Naive thymus-derived CD4-positive, alpha-beta T cell (primary cell): ENCODE measurements around the gene SLC45A3. TPM values are rescaled to one million over a fixed set of nuclear protein-coding genes. Genes with fewer than 3 reads are reported as not detected.
A peak's percentile ranks its signal among the peaks of the same experiment; 100 is the strongest.

ENCODE experiments used
- ATAC-seq: fragments of 150-1000 bp; cut with Tn5 transposase; 2 replicates; pipeline ENCODE4 v1.10.0; 2021; ENCODE audit warnings: mild to moderate bottlenecking, moderate library complexity
- CTCF ChIA-PET: fragments of 350-600 bp; sonication (Branson Sonifier 250); formaldehyde crosslinking; loops from one replicate; lab custom pipeline; 2021; ENCODE audit warnings: antibody characterized with exemption; lab: Charles Lee
- POLR2A ChIA-PET: fragments of 350-600 bp; sonication (Branson Sonifier 250); formaldehyde crosslinking; loops from one replicate; lab custom pipeline; 2021; ENCODE audit warnings: antibody characterized with exemption, inconsistent platforms; lab: Charles Lee
- DNase-seq, 9 donors: peaks; one replicate each; pipeline versions ENCODE4 v3.0.0 to v3.0.0-alpha.2; 2020 to 2022; ENCODE audit warnings: mixed read lengths in 1 of 9
- H3K27ac ChIP-seq: one replicate; pipeline ENCODE4 v1.7.0; 2013; ENCODE audit warnings: mild to moderate bottlenecking, low read depth, low read length, moderate library complexity
- H3K27me3 ChIP-seq, 2 donors: one replicate each; pipeline ENCODE4 v1.7.0; 2013; ENCODE audit warnings: low read length in 2 of 2, mild to moderate bottlenecking in 2 of 2, moderate library complexity in 2 of 2; ENCODE audit not compliant: control insufficient read depth in 2 of 2, insufficient read depth in 2 of 2
- H3K36me3 ChIP-seq, 3 experiments: 1 replicate in 2 of 3; 2 replicates in 1 of 3; pipeline ENCODE4 v1.7.0; 2013; ENCODE audit warnings: low read length in 3 of 3, mild to moderate bottlenecking in 3 of 3, moderate library complexity in 1 of 3; ENCODE audit not compliant: insufficient read depth in 3 of 3, control insufficient read depth in 2 of 3
- H3K4me1 ChIP-seq, 2 donors: one replicate each; pipeline ENCODE4 v1.7.0; 2013; ENCODE audit warnings: low read length in 2 of 2, mild to moderate bottlenecking in 2 of 2, moderate library complexity in 1 of 2; ENCODE audit not compliant: control insufficient read depth in 2 of 2, insufficient read depth in 2 of 2
- H3K4me3 ChIP-seq: 2 replicates; pipeline ENCODE4 v1.7.0; 2013; ENCODE audit warnings: mild to moderate bottlenecking, low read length
- H3K9me3 ChIP-seq, 3 experiments: 1 replicate in 2 of 3; 2 replicates in 1 of 3; pipeline ENCODE4 v1.7.0; 2013; ENCODE audit warnings: low read length in 3 of 3; ENCODE audit not compliant: control insufficient read depth in 2 of 3
- H3K27ac Mint-ChIP-seq, 9 donors: one replicate each; pipeline ENCODE4 v1.8.0; 2020 to 2022; ENCODE audit warnings: mixed read lengths in 9 of 9, mild to moderate bottlenecking in 8 of 9, moderate library complexity in 5 of 9, inconsistent platforms in 2 of 9
- H3K27me3 Mint-ChIP-seq, 5 donors: one replicate each; pipeline ENCODE4 v1.8.0; 2021 to 2022; ENCODE audit warnings: mixed read lengths in 5 of 5, mild to moderate bottlenecking in 1 of 5
- H3K36me3 Mint-ChIP-seq, 5 donors: one replicate each; pipeline ENCODE4 v1.8.0; 2020 to 2022; ENCODE audit warnings: mixed read lengths in 5 of 5, mild to moderate bottlenecking in 3 of 5, inconsistent platforms in 1 of 5
- H3K4me1 Mint-ChIP-seq, 7 donors: one replicate each; pipeline ENCODE4 v1.8.0; 2020 to 2022; ENCODE audit warnings: mixed read lengths in 7 of 7, mild to moderate bottlenecking in 3 of 7, inconsistent platforms in 1 of 7
- H3K4me3 Mint-ChIP-seq, 10 donors: one replicate each; pipeline ENCODE4 v1.8.0; 2020 to 2022; ENCODE audit warnings: mild to moderate bottlenecking in 10 of 10, mixed read lengths in 10 of 10, moderate library complexity in 6 of 10, inconsistent platforms in 2 of 10
- H3K9me3 Mint-ChIP-seq, 11 donors: one replicate each; pipeline ENCODE4 v1.8.0; 2020 to 2022; ENCODE audit warnings: mixed read lengths in 11 of 11, mild to moderate bottlenecking in 4 of 11, inconsistent platforms in 1 of 11, moderate library complexity in 1 of 11
- intact Hi-C, 2 donors: fragments of 100-400 bp; cut with micrococcal nuclease; formaldehyde crosslinking; loops; one replicate each; pipeline ENCODE4 v1.15.1; 2023
- polyA plus RNA-seq, 2 donors: library from polyadenylated mRNA; unstranded; fragments of 300-500 nt; fragmentation: Illumina TruSeq; gene quantifications; one replicate each; pipeline ENCODE4 v1.2.3, GENCODE V29; 2021
- total RNA-seq, 6 experiments: library from RNA in 5 of 6; stranded (reverse) in 5 of 6; gene quantifications; 1 replicate in 5 of 6; 2 replicates in 1 of 6; pipeline ENCODE4 v1.2.3 and lab custom pipeline; 2021 to 2026

SLC45A3 gene
- total and polyA plus RNA-seq, 7 experiments from 2014 or later, result 0.10 to 8.7 (median 0.54) TPM; not detected in 2

GRCh38 chr1:205687242-205687641, 6.9 kb upstream of the SLC45A3 start:
- H3K27me3 Mint-ChIP-seq, result peaks cover 8 to 35% (median 12%) of the 10 kb centered on the region in 5 donors
- H3K4me3 Mint-ChIP-seq, result no peak overlapping the region
- ChIA-PET CTCF (no interaction called here), POLR2A (no interaction called here)
- H3K27ac Mint-ChIP-seq, result no peak overlapping the region
- H3K36me3 Mint-ChIP-seq, result no peaks in the 10 kb centered on the region
- no peaks in the 10 kb centered on the region for H3K9me3 ChIP-seq
- H3K9me3 Mint-ChIP-seq, result no peaks in the 10 kb centered on the region
- no peak overlapping the region for H3K27ac ChIP-seq
- H3K4me1 ChIP-seq, result no peaks in the 10 kb centered on the region
- H3K36me3 ChIP-seq, result no peaks in the 10 kb centered on the region
- DNase-seq, result no peak
- no peak overlapping the region for H3K4me3 ChIP-seq
- no peaks in the 10 kb centered on the region for H3K4me1 Mint-ChIP-seq
- intact Hi-C loops, result no loop called here
- ATAC-seq, result no peak
- no peaks in the 10 kb centered on the region for H3K27me3 ChIP-seq

GRCh38 chr1:205681364-205681763, 1.1 kb upstream of the SLC45A3 start:
- Histone ChIP-seq H3K4me1 (peaks cover 4 to 10% of the 10 kb centered on the region in 2 donors), H3K9me3 (no peaks in the 10 kb centered on the region), H3K27ac (no peak overlapping the region), H3K27me3 (peaks cover 0 to 4% of the 10 kb centered on the region in 2 donors), H3K36me3 (no peaks in the 10 kb centered on the region), H3K4me3 (no peak overlapping the region)
- ChIA-PET POLR2A (no interaction called here), CTCF (no interaction called here)
- Mint-ChIP-seq H3K27ac (no peak overlapping the region), H3K4me1 (peaks cover 5 to 15% (median 13%) of the 10 kb centered on the region in 7 donors), H3K4me3 (peak overlapping the region in 7 of 10 donors; percentile 11 to 87 (median 80)), H3K27me3 (peaks cover 1 to 33% (median 17%) of the 10 kb centered on the region in 5 donors), H3K36me3 (no peaks in the 10 kb centered on the region), H3K9me3 (no peaks in the 10 kb centered on the region)
- no peak for DNase-seq
- ATAC-seq, result no peak
- intact Hi-C loops, result loop anchor here in 1 of 2 donors (2.0 kb wide), 1 partner anchor 49 kb away; the partner anchor contains the start of gene ELK4

GRCh38 chr1:205678286-205679111, 1.8 kb downstream of the SLC45A3 start:
- peaks cover 5 to 15% (median 13%) of the 10 kb centered on the region in 7 donors for H3K4me1 Mint-ChIP-seq
- peak overlapping the region in 9 of 10 donors; percentile 66 to 88 (median 80) for H3K4me3 Mint-ChIP-seq
- H3K27me3 Mint-ChIP-seq, result peaks cover 12 to 36% (median 22%) of the 10 kb centered on the region in 5 donors
- no peaks in the 10 kb centered on the region for H3K9me3 Mint-ChIP-seq
- POLR2A ChIA-PET, result interaction anchor here (0.7 to 1.4 kb wide), 2 partner anchors 24 to 237 kb away, joined by 3 read pairs; no protein-coding TSS in a partner anchor
- no peak for ATAC-seq
- Histone ChIP-seq H3K4me1 (peaks cover 4 to 10% of the 10 kb centered on the region in 2 donors), H3K9me3 (no peaks in the 10 kb centered on the region), H3K27me3 (peaks cover 0 to 4% of the 10 kb centered on the region in 2 donors), H3K27ac (no peak overlapping the region), H3K4me3 (no peak overlapping the region), H3K36me3 (no peaks in the 10 kb centered on the region)
- no peak overlapping the region for H3K27ac Mint-ChIP-seq
- CTCF ChIA-PET, result interaction anchor here (0.6 to 1.4 kb wide), 5 partner anchors 17 to 299 kb away, joined by 3 to 4 read pairs (median 4); no protein-coding TSS in a partner anchor
- H3K36me3 Mint-ChIP-seq, result no peaks in the 10 kb centered on the region
- intact Hi-C loops, result no loop called here
- DNase-seq, result no peak

- ATAC-seq, result no peak
Observed at GRCh38 chr1:205677167-205677566, 3.1 kb downstream of the SLC45A3 start.

GRCh38 chr1:205676597-205676996, 3.7 kb downstream of the SLC45A3 start:
- intact Hi-C loops, result no loop called here

More at GRCh38 chr1:205677167-205677566, 3.1 kb downstream of the SLC45A3 start:
- POLR2A ChIA-PET, result interaction anchor here (1.4 kb wide), 1 partner anchor 236 kb away, joined by 3 read pairs; no protein-coding TSS in a partner anchor
- no peak overlapping the region for H3K27ac ChIP-seq
- no peaks in the 10 kb centered on the region for H3K9me3 ChIP-seq
- H3K27ac Mint-ChIP-seq, result peak overlapping the region in 2 of 9 donors; percentile 4 to 31
- peaks cover 4 to 10% of the 10 kb centered on the region in 2 donors for H3K4me1 ChIP-seq
- peaks cover 5 to 15% (median 13%) of the 10 kb centered on the region in 7 donors for H3K4me1 Mint-ChIP-seq
- peaks cover 15 to 35% (median 22%) of the 10 kb centered on the region in 5 donors for H3K27me3 Mint-ChIP-seq
- DNase-seq, result no peak
- H3K9me3 Mint-ChIP-seq, result no peaks in the 10 kb centered on the region
- H3K4me3 Mint-ChIP-seq, result peak overlapping the region in 1 of 10 donors; percentile 29
- no peaks in the 10 kb centered on the region for H3K36me3 Mint-ChIP-seq
- no peaks in the 10 kb centered on the region for H3K36me3 ChIP-seq
- H3K27me3 ChIP-seq, result peaks cover 0 to 4% of the 10 kb centered on the region in 2 donors
- intact Hi-C loops, result no loop called here
- H3K4me3 ChIP-seq, result no peak overlapping the region
- CTCF ChIA-PET, result interaction anchor here (0.6 to 1.4 kb wide), 3 partner anchors 18 to 85 kb away, joined by 3 to 4 read pairs (median 4); no protein-coding TSS in a partner anchor

GRCh38 chr1:205676002-205676401, 4.3 kb downstream of the SLC45A3 start:
- no peaks in the 10 kb centered on the region for H3K36me3 ChIP-seq
- CTCF ChIA-PET, result no interaction called here
- POLR2A ChIA-PET, result interaction anchor here (0.7 kb wide), 1 partner anchor 84 kb away, joined by 4 read pairs; no protein-coding TSS in a partner anchor
- H3K4me1 ChIP-seq, result peaks cover 4 to 10% of the 10 kb centered on the region in 2 donors
- Mint-ChIP-seq H3K9me3 (no peaks in the 10 kb centered on the region), H3K36me3 (no peaks in the 10 kb centered on the region), H3K27ac (no peak overlapping the region), H3K4me1 (peaks cover 5 to 12% (median 12%) of the 10 kb centered on the region in 7 donors), H3K4me3 (no peak overlapping the region), H3K27me3 (peaks cover 12 to 26% (median 17%) of the 10 kb centered on the region in 5 donors)
- intact Hi-C loops, result no loop called here
- ATAC-seq (no peak), DNase-seq (no peak)
- H3K4me3 ChIP-seq, result no peak overlapping the region
- H3K27me3 ChIP-seq, result peaks cover 0 to 4% of the 10 kb centered on the region in 2 donors
- H3K27ac ChIP-seq, result no peak overlapping the region
- H3K9me3 ChIP-seq, result no peaks in the 10 kb centered on the region

More at GRCh38 chr1:205676597-205676996, 3.7 kb downstream of the SLC45A3 start:
- H3K4me3 Mint-ChIP-seq, result peak overlapping the region in 1 of 10 donors; percentile 29
- no peaks in the 10 kb centered on the region for H3K36me3 Mint-ChIP-seq
- H3K4me1 Mint-ChIP-seq, result peaks cover 5 to 15% (median 13%) of the 10 kb centered on the region in 7 donors
- peaks cover 16 to 32% (median 22%) of the 10 kb centered on the region in 5 donors for H3K27me3 Mint-ChIP-seq
- POLR2A ChIA-PET, result interaction anchor here (0.7 to 1.4 kb wide), 2 partner anchors 85 to 235 kb away, joined by 3 to 4 read pairs; no protein-coding TSS in a partner anchor
- H3K9me3 Mint-ChIP-seq, result no peaks in the 10 kb centered on the region
- CTCF ChIA-PET, result interaction anchor here (1.1 kb wide), 1 partner anchor 27 kb away, joined by 3 read pairs; no protein-coding TSS in a partner anchor
- peak overlapping the region in 1 of 9 donors; percentile 31 for H3K27ac Mint-ChIP-seq
- Histone ChIP-seq H3K4me3 (no peak overlapping the region), H3K27ac (no peak overlapping the region), H3K4me1 (peaks cover 4 to 10% of the 10 kb centered on the region in 2 donors), H3K27me3 (peaks cover 0 to 4% of the 10 kb centered on the region in 2 donors), H3K36me3 (no peaks in the 10 kb centered on the region), H3K9me3 (no peaks in the 10 kb centered on the region)
- ATAC-seq (no peak), DNase-seq (no peak)
